GM12874 (cell line): ENCODE data around the gene MMP28.

Experiments used
- CTCF ChIP-seq: IDR thresholded peaks from 2 replicates; pipeline ENCODE4 v1.5.1; 2011; ENCODE audit warnings: low read depth, mild to moderate bottlenecking, control low read depth, low read length, moderate library complexity; ENCODE audit not compliant: insufficient read depth

The MMP28 gene

GRCh38 chr17:35797918-35798317, 2.5 kb upstream of the MMP28 start:
- no peak for TF ChIP-seq CTCF

- no peak for TF ChIP-seq CTCF
Observed at GRCh38 chr17:35797370-35797769, 1.9 kb upstream of the MMP28 start.

GRCh38 chr17:35796942-35797341, 1.5 kb upstream of the MMP28 start:
- TF ChIP-seq CTCF, result no peak

- no peak for TF ChIP-seq CTCF
Observed at GRCh38 chr17:35795871-35796265, 427 bp upstream of the MMP28 start.

GRCh38 chr17:35793257-35793656, 2.2 kb downstream of the MMP28 start:
- no peak for TF ChIP-seq CTCF

GRCh38 chr17:35791681-35792350, 3.6 kb downstream of the MMP28 start:
- no peak for TF ChIP-seq CTCF

GRCh38 chr17:35790841-35791240, 4.6 kb downstream of the MMP28 start:
- TF ChIP-seq CTCF, result no peak
